K562 (cell line): ENCODE results near the gene RAD23B. TPM values are rescaled to one million over a fixed set of nuclear protein-coding genes. Genes with fewer than 3 reads are reported as not detected.

Experiments used
- ATAC-seq: fragments of 200-7000 bp; cut with Tn5 transposase; 3 replicates; pipeline ENCODE4 v1.9.1; 2020; ENCODE audit warnings: moderate library complexity
- BruUV-seq: library from RNA; stranded (reverse); fragments of 400-500 nt; replicated peaks from 2 replicates; lab custom pipeline; 2021; lab: Mats Ljungman, UMichigan
- CTCF ChIA-PET: fragments of 300-600 bp; formaldehyde crosslinking; extraction: SDS; loops from one replicate; lab custom pipeline; 2021; ENCODE audit warnings: low intra/inter-chr PET ratio; lab: Yijun Ruan, JAX
- POLR2A ChIA-PET: fragments of 300-600, 350-650 bp; sonication (Branson Sonifier 250); formaldehyde crosslinking; extraction: SDS; loops from one replicate; lab custom pipeline; 2021; ENCODE audit warnings: antibody characterized with exemption, inconsistent platforms; lab: Yijun Ruan, JAX
- DNase-seq, 4 experiments: peaks; one replicate each; pipeline versions ENCODE4 v3.0.0 to v3.0.0-alpha.2; 2011 to 2018; ENCODE audit warnings: low spot score in 3 of 4, mixed read lengths in 3 of 4; ENCODE audit errors: extremely low read depth in 1 of 4
- FAIRE-seq: peaks from 2 replicates; lab custom pipeline; 2011; peaks lifted over from hg19 to GRCh38; lab: Jason Lieb, UNC
- H2AFZ ChIP-seq: 2 replicates; pipeline ENCODE4 v1.6.0; 2011; ENCODE audit warnings: low read depth, low read length, control low read depth, inconsistent platforms
- H3K27ac ChIP-seq: fragments of 200-600 bp; 3 replicates; pipeline ENCODE4 v1.8.0; 2011; ENCODE audit warnings: low read depth, mild to moderate bottlenecking, control low read depth, inconsistent platforms, low read length, moderate library complexity, mixed read lengths; ENCODE audit errors: extremely low read depth
- H3K27me3 ChIP-seq, 2 experiments: fragments of 300-600 bp in 1 of 2; 2 replicates in 1 of 2; 3 replicates in 1 of 2; pipeline versions ENCODE4 v1.6.0 to v1.8.0; 2011; ENCODE audit warnings: inconsistent platforms in 2 of 2, low read length in 2 of 2, mild to moderate bottlenecking in 1 of 2, mixed read lengths in 1 of 2, moderate library complexity in 1 of 2; ENCODE audit not compliant: control insufficient read depth in 2 of 2, insufficient read depth in 2 of 2
- H3K36me3 ChIP-seq: fragments of 300-600 bp; 3 replicates; pipeline ENCODE4 v1.8.0; 2011; ENCODE audit warnings: mild to moderate bottlenecking, low read length, inconsistent platforms; ENCODE audit not compliant: control insufficient read depth, insufficient read depth
- H3K4me1 ChIP-seq, 2 experiments: fragments of 200-600 bp in 1 of 2; replicated peaks in 1 of 2; 2 replicates in 1 of 2; 3 replicates in 1 of 2; pipeline versions ENCODE4 v1.5.1 to v1.8.0; 2011; ENCODE audit warnings: inconsistent platforms in 2 of 2, low read length in 2 of 2, mild to moderate bottlenecking in 1 of 2, mixed read lengths in 1 of 2, moderate library complexity in 1 of 2; ENCODE audit not compliant: control insufficient read depth in 2 of 2, insufficient read depth in 2 of 2
- H3K4me2 ChIP-seq: 2 replicates; pipeline ENCODE4 v1.6.1; 2011; ENCODE audit warnings: low read length, control low read depth, inconsistent platforms, mixed read lengths; ENCODE audit not compliant: insufficient read depth
- H3K4me3 ChIP-seq: fragments of 200-600 bp; sonication (generic), shearing (Covaris generic); 2 replicates; pipeline ENCODE4 v1.5.1; 2016; ENCODE audit warnings: control low read depth, inconsistent platforms
- H3K79me2 ChIP-seq: fragments of 200-600 bp; 3 replicates; pipeline ENCODE4 v1.8.0; 2011; ENCODE audit warnings: low read length, inconsistent platforms; ENCODE audit not compliant: control insufficient read depth, insufficient read depth
- H3K9ac ChIP-seq, 2 experiments: 2 replicates each; pipeline versions ENCODE4 v1.6.0 to v1.6.1; 2011; ENCODE audit warnings: low read depth in 2 of 2, low read length in 2 of 2, control low read depth in 1 of 2, inconsistent platforms in 1 of 2, mild to moderate bottlenecking in 1 of 2, mixed read lengths in 1 of 2; ENCODE audit not compliant: insufficient read depth in 1 of 2
- H3K9me1 ChIP-seq: one replicate; pipeline ENCODE4 v1.6.0; 2011; ENCODE audit warnings: inconsistent platforms, mild to moderate bottlenecking, low read length, moderate library complexity; ENCODE audit not compliant: control insufficient read depth, insufficient read depth
- H3K9me3 ChIP-seq: replicated peaks from 2 replicates; pipeline ENCODE4 v1.5.1; 2011; ENCODE audit warnings: low read depth, low read length, inconsistent platforms; ENCODE audit not compliant: control insufficient read depth, insufficient read depth
- H4K20me1 ChIP-seq: replicated peaks from 2 replicates; pipeline ENCODE4 v1.6.1; 2011; ENCODE audit warnings: low read length, inconsistent platforms, mixed read lengths; ENCODE audit not compliant: control insufficient read depth, insufficient read depth
- CSDE1 ChIP-seq, 2 experiments: fragments of 450-650 bp; IDR thresholded peaks; 2 replicates each; pipeline ENCODE4 v1.6.1; 2016; ENCODE audit warnings: mild to moderate bottlenecking in 1 of 2
- DNMT1 ChIP-seq: fragments of 450-650 bp; IDR thresholded peaks from 2 replicates; pipeline ENCODE4 v1.6.1; 2016; ENCODE audit warnings: antibody characterized with exemption, mild to moderate bottlenecking
- NFATC3 ChIP-seq: fragments of 450-650 bp; IDR thresholded peaks from 2 replicates; pipeline ENCODE4 v1.6.1; 2017; ENCODE audit warnings: mild to moderate bottlenecking
- SLC30A9 ChIP-seq: fragments of 250-450 bp; sonication (Bioruptor Pico); IDR thresholded peaks from 2 replicates; pipeline ENCODE4 v1.8.0; 2022; ENCODE audit warnings: mild to moderate bottlenecking, moderate library complexity
- SMC3 ChIP-seq: conservative IDR thresholded peaks from 2 replicates; pipeline ENCODE4 v1.6.1; 2011; ENCODE audit warnings: low read depth, low read length, improper control_type of control experiment; ENCODE audit not compliant: insufficient read depth
- ZNF217 ChIP-seq: sonication (generic); formaldehyde crosslinking; IDR thresholded peaks from 2 replicates; pipeline ENCODE4 v1.8.0; 2022; ENCODE audit warnings: mild to moderate bottlenecking, missing genetic modification reagents
- WGBS: fragments of 100-300 bp; shearing (Covaris generic); methylation state at CpG from one replicate; pipeline ENCODE4 v1.1.6; 2016; ENCODE audit warnings: low coverage, mixed read lengths; ENCODE audit not compliant: insufficient coverage; ENCODE audit errors: missing lambda C conversion rate; 5-methylcytosine and 5-hydroxymethylcytosine counted together
- in situ Hi-C: fragments of 300-500 bp; cut with MboI; formaldehyde crosslinking; loops from 4 replicates; pipeline ENCODE4 v1.15.0; 2018; ENCODE audit warnings: inconsistent platforms, mixed read lengths
- intact Hi-C: fragments of 100-400 bp; cut with micrococcal nuclease; formaldehyde crosslinking; loops from 2 replicates; pipeline ENCODE4 v1.14.2; 2022
- polyA plus RNA-seq, 8 experiments: library from polyadenylated mRNA; depleted of rRNA in 4 of 8; stranded (reverse) in 5 of 8; unstranded in 3 of 8; fragments of >200 nt; fragmentation: Nextera tagmentation in 2 of 8; fragmentation: Illumina TruSeq in 1 of 8; extraction: Ambion mirVana in 2 of 8; extraction: Trizol in 1 of 8; gene quantifications; 2 replicates each; pipeline versions ENCODE4 v1.2.1 to v1.2.3, GENCODE V29; 2011 to 2014; ENCODE audit warnings: inconsistent platforms in 1 of 8, missing spikeins in 1 of 8
- total RNA-seq, 7 experiments: library from RNA; depleted of rRNA in 6 of 7; stranded (reverse); fragments of >200 nt in 6 of 7; fragmentation: Illumina TruSeq in 2 of 7; extraction: Trizol in 2 of 7; gene quantifications; 2 replicates each; pipeline versions ENCODE4 v1.2.1 to v1.2.3, GENCODE V29; 2011 to 2021; ENCODE audit warnings: low replicate concordance in 1 of 7
- TF ChIP-seq, protein P1 (sequence below): fragments of 200-600 bp; sonication (generic); IDR thresholded peaks from one replicate; pipeline ENCODE4 v1.6.1; 2012; ENCODE audit warnings: mild to moderate bottlenecking, low read depth, low read length, inconsistent platforms
- TF ChIP-seq, protein P2 (sequence below): sonication (generic); formaldehyde crosslinking; IDR thresholded peaks from 2 replicates; pipeline ENCODE4 v1.8.1; 2022; ENCODE audit warnings: missing genetic modification reagents

RAD23B gene
- total and polyA plus RNA-seq, 9 of the 15 experiments (the other 6 are each of a cell fraction or from before 2014, with no cell fraction given), result 14.5 to 184 (median 114) TPM

DNA sequence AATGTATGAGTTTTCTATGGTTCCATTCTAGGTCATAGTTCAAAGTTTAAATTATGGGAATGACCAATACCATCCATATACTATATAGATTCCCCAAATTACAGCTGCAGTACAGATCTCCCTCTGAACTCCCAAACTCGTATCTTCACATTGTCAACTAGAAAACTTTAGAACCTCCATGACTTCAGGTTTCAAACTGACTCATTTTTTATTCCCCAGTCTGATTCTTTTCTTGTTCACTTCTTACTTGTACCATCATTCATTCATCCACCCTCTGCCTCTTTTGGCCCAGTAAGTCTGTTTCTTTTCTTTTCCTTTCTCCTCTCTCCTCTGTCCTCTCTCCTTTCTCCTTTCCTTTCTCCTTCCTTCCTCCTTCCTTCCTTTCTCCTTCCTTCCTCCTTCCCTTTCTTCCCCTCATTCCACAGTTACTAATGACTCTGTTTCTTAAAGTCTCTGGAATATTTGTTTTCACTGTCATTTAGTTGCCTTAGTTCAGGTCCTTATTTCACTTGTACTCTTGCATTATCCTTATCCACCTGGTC lies 30.5 kb downstream of the RAD23B start (continued):
- no peak for TF ChIP-seq SMC3

DNA sequence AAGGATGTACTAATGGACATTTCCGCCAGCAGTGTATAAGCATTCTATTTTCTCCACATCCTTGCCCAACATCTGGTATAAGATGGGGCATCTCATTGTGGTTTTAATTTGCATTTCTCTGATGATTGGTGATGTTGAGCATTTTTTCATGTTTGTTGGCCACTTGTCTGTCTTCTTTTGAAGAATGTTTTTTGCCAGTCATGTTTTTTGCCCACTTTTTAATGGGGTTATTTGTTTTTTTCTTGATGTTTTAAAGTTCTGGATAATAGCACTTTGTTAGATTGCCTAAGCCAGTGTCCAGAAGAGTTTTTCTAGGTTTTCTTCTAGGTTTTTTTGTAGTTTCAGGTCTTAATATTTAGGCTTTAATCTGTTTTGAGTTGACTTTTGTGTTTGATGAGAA lies 31.7 kb downstream of the RAD23B start:
- Histone ChIP-seq H3K36me3 (peaks cover 89% of the 10 kb centered on the region), H3K4me3 (no peak overlapping the region), H2AFZ (no peak overlapping the region), H3K27me3 (no peaks in the 10 kb centered on the region), H3K9me1 (no peaks in the 10 kb centered on the region), H3K4me2 (no peak overlapping the region), H3K79me2 (peaks cover 89% of the 10 kb centered on the region), H4K20me1 (no peaks in the 10 kb centered on the region), H3K9me3 (no peaks in the 10 kb centered on the region), H3K4me1 (no peaks in the 10 kb centered on the region), H3K9ac (no peak overlapping the region), H3K27ac (no peak overlapping the region)
- FAIRE-seq (no peak), DNase-seq (no peak), ATAC-seq (no peak)
- 95% methylated on average over 1 of the region's 1 CpG for WGBS
- ChIA-PET POLR2A (interaction anchor here (0.6 to 0.7 kb wide), 2 partner anchors 32 to 90 kb away, joined by 3 to 6 read pairs; partner anchors contain the start of gene RAD23B), CTCF (no interaction called here)
- BruUV-seq, result no TSS peak
- intact Hi-C loops, result no loop called here
- TF ChIP-seq SLC30A9 (no peak), ZNF217 (no peak), DNMT1 (no peak), CSDE1 (IDR thresholded peaks at IDR 0.05) (no peak), NFATC3 (no peak)
- TF ChIP-seq, protein P1, sequence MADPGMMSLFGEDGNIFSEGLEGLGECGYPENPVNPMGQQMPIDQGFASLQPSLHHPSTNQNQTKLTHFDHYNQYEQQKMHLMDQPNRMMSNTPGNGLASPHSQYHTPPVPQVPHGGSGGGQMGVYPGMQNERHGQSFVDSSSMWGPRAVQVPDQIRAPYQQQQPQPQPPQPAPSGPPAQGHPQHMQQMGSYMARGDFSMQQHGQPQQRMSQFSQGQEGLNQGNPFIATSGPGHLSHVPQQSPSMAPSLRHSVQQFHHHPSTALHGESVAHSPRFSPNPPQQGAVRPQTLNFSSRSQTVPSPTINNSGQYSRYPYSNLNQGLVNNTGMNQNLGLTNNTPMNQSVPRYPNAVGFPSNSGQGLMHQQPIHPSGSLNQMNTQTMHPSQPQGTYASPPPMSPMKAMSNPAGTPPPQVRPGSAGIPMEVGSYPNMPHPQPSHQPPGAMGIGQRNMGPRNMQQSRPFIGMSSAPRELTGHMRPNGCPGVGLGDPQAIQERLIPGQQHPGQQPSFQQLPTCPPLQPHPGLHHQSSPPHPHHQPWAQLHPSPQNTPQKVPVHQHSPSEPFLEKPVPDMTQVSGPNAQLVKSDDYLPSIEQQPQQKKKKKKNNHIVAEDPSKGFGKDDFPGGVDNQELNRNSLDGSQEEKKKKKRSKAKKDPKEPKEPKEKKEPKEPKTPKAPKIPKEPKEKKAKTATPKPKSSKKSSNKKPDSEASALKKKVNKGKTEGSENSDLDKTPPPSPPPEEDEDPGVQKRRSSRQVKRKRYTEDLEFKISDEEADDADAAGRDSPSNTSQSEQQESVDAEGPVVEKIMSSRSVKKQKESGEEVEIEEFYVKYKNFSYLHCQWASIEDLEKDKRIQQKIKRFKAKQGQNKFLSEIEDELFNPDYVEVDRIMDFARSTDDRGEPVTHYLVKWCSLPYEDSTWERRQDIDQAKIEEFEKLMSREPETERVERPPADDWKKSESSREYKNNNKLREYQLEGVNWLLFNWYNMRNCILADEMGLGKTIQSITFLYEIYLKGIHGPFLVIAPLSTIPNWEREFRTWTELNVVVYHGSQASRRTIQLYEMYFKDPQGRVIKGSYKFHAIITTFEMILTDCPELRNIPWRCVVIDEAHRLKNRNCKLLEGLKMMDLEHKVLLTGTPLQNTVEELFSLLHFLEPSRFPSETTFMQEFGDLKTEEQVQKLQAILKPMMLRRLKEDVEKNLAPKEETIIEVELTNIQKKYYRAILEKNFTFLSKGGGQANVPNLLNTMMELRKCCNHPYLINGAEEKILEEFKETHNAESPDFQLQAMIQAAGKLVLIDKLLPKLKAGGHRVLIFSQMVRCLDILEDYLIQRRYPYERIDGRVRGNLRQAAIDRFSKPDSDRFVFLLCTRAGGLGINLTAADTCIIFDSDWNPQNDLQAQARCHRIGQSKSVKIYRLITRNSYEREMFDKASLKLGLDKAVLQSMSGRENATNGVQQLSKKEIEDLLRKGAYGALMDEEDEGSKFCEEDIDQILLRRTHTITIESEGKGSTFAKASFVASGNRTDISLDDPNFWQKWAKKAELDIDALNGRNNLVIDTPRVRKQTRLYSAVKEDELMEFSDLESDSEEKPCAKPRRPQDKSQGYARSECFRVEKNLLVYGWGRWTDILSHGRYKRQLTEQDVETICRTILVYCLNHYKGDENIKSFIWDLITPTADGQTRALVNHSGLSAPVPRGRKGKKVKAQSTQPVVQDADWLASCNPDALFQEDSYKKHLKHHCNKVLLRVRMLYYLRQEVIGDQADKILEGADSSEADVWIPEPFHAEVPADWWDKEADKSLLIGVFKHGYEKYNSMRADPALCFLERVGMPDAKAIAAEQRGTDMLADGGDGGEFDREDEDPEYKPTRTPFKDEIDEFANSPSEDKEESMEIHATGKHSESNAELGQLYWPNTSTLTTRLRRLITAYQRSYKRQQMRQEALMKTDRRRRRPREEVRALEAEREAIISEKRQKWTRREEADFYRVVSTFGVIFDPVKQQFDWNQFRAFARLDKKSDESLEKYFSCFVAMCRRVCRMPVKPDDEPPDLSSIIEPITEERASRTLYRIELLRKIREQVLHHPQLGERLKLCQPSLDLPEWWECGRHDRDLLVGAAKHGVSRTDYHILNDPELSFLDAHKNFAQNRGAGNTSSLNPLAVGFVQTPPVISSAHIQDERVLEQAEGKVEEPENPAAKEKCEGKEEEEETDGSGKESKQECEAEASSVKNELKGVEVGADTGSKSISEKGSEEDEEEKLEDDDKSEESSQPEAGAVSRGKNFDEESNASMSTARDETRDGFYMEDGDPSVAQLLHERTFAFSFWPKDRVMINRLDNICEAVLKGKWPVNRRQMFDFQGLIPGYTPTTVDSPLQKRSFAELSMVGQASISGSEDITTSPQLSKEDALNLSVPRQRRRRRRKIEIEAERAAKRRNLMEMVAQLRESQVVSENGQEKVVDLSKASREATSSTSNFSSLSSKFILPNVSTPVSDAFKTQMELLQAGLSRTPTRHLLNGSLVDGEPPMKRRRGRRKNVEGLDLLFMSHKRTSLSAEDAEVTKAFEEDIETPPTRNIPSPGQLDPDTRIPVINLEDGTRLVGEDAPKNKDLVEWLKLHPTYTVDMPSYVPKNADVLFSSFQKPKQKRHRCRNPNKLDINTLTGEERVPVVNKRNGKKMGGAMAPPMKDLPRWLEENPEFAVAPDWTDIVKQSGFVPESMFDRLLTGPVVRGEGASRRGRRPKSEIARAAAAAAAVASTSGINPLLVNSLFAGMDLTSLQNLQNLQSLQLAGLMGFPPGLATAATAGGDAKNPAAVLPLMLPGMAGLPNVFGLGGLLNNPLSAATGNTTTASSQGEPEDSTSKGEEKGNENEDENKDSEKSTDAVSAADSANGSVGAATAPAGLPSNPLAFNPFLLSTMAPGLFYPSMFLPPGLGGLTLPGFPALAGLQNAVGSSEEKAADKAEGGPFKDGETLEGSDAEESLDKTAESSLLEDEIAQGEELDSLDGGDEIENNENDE, result no peak
- TF ChIP-seq, protein P2, sequence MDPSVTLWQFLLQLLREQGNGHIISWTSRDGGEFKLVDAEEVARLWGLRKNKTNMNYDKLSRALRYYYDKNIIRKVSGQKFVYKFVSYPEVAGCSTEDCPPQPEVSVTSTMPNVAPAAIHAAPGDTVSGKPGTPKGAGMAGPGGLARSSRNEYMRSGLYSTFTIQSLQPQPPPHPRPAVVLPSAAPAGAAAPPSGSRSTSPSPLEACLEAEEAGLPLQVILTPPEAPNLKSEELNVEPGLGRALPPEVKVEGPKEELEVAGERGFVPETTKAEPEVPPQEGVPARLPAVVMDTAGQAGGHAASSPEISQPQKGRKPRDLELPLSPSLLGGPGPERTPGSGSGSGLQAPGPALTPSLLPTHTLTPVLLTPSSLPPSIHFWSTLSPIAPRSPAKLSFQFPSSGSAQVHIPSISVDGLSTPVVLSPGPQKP (CRISPR knock-in tag), result no peak
- in situ Hi-C loops, result no loop called here
